ENCODE data around the gene IRF2BP2.

IRF2BP2 gene

DNA sequence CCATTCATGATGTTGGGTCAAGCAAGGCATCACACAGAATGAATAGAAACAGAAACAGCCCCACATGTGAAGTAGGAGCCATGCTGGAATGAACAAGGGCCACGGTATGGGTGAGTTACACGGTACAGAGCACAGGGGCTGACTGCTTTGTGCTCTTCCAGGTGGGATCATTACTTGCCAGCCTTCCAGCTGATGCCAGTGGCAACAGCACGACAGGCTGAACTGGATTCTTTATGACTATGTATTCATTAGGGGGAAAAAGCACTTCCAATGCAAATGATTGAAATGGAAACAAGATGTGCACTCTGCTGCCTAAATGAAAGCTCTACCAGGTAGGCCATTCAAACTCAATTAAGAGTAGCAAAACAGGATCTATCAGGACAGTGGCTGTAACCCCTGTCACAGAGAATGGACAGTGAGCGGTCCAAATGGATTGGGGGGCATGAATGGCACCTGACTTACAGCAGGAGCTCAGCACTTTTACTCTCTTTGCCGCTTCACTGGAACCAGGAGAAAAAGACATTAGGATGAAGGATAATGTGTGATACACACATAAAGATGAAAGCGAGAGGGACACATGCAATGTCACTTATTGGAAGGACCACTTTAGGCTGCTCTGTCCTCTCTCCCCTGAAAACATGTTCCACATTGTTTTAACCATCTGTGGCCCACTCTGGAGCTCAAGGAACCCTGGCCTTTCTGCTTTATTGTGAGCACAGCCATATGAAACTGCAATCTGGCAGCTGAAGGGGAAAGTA lies 23.4 kb upstream of the IRF2BP2 start:
- ATAC-seq: no peak

DNA sequence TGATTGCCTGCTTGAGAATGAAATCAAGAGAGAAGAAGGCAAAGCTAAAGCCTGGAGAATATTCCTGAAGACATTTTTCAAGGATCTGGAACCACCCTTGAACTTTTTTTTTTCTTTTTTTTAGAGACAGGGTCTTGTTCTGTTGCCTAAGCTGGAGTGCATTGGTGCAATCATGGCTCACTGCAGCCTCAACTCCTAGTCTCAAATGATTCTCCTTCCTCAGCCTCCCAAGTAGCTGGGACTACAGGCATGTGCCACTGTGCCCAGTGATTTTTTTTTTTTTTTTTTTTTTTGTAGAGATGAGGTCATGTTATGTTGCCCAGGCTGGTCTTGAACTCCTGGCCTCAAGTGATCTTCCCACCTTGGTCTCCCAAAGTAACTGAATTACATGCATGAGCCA lies 22.2 kb upstream of the IRF2BP2 start:
- no peak for ATAC-seq

DNA sequence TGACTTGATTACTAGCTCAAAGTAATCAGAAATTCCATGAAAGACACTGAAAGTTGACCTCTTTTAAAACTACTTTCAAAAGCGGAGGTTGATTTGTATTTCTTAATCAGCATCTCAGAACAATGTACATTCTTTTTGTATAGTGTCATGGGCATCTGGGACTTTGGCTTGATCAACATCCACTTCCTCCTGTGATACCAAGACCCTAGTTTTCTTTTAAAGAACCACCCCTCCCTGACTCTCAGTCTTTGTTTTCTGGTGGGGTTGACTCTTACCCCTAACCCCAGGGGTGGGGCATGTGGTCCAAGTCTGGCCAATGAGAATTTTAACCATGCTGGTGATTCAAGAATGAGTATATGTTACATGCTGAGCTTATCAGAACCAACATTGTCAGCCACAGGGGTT lies 21.7 kb upstream of the IRF2BP2 start:
- no peak for ATAC-seq

DNA sequence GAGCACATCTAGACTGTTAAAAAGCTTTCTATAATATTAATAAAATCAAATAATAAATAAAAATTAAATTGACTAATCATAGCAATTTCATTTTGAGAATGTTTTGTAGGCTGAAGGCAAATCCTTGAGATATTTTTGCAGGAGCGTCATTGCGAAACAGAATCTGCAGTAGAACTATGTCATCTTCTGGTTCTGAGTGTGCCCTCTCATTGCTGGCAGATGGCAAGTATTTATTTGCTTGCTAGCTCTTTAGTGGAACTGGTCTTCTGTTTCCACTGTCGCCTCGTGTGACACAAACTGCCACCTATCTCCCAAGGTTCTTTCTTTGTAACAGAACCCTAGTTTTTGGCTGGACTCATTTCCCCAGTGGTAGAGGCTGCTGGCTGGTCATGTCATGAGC lies 19.0 kb upstream of the IRF2BP2 start:
- no peak for ATAC-seq

DNA sequence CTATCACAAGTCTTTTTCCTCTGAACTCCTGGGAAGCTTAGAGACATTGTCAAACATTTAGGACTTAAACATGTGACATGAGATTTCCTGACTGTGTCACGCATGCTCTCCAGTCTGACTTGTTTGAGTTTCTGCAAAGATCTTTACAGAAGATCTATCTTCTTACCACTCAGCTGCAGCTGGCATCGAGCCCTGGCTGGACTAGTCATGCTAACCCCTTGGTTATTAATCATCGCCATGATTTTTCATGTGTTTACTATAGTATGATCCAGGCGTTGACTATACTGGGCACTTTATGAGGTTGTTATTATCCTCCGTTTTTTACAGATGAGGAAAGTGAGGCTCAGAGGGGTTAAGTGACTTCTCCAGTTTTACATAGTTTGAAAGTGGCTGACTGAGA lies 18.1 kb upstream of the IRF2BP2 start:
- peak in 1 of 2 donors; percentile 35 for ATAC-seq

DNA sequence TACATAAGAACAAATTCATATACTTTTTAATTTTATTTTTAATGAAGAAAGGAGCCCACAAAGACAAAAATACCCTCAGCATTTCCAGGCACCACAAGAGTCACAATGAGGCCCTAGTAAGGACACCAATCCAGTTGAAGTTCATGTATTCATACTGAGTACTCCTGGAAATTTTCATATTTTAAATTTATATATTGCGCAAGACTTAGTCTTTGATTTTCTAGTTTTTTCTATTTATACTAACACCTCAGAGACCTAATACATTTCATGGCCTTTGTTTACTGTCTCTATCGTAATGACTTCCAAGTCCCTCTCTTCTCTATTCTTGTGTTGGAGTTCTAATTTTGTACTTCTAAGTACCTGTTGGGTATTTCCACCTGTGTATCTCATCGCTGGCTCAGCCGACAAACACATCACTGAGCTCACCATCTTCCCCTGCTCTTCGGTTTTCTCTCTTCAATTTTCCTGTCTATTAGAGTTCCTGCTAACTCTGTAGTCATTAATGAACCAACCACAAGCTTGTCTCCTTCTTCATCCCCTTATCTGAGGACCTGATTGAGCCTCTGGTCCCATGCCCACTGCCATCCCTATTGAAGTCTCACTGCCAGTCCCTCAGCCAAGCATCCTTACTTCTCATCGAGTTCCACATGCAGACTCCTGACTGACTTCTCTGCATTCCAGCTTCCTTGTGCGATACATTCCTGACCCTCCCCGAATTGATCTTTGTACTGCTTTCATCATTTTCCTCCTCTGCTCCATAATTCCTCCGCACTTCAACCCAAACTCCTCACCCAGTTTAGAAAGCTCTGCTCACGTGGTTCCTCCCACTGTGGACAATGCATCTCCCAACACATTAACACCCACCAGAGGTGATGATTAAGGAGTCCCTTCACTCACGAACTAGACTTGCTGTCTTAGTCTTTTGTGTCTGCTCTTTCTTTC lies 17.3 kb upstream of the IRF2BP2 start:
- ATAC-seq: no peak

DNA sequence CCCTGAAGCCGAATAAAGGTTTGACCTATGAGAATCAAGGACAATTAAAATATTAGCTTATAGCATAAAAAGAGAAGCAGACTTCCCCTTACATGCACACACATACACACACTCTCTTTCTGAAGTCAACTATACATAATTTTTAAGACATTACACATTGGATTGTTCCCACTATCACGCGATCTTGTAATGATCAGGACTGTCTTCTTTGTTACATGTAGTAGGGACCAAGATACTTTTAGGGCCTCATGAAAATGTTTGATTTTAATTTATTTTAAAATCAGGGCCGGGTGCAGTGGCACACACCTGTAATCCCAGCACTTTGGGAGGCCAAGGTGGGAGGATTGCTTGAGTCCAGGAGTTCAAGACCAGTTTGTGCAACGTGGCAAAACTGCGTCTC lies 16.4 kb upstream of the IRF2BP2 start:
- ATAC-seq: no peak

DNA sequence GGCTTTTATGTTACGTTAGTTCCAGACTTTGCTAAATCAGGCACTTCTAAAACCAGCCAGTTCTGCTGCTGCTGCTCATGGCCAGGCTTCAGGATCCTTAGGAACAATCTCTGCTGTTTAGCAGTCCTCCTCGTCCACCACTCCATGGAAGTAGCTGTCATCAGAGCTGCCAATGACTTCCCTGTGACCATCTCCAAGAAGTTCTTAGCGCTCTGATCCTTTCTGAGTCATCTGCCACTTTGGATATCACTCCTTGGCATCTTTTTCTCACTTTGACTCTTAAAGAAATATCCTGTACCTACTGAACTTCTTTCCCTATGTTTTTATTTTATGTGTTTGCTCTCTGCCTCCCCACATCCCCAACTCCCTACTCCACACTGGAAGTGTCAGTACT lies 14.7 kb upstream of the IRF2BP2 start:
- ATAC-seq: no peak

DNA sequence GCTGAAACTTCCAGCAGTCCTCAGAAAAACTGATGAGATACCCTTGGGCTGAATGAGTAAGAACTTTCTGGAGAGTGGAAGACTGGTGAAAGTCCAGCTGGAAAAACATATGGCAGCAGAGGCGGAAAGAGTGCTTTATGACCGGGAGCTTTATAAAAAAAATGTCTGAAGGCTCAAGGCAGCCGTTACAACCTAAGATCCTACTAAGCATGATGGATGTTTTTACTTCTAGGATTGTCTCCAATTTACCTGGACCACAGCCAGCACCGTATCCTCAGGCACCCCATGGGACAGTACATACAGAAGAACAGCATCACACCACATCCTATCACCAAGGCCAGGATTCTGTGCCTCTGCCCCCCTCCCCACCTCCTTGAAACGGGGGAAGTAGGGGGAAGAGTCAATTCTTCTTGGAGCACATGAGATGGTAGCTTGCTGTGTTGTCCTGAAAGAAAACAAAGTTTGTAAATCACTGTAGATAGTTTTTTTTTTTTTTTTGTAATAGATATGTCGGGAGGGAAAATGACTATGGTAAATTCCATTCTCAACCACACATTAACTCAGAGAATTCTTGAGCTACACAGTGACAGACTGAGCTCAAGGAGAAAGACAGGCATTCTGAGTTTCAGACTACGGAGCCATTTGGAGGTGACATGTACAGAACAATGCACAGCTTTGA lies 11.8 kb upstream of the IRF2BP2 start:
- ATAC-seq: no peak

DNA sequence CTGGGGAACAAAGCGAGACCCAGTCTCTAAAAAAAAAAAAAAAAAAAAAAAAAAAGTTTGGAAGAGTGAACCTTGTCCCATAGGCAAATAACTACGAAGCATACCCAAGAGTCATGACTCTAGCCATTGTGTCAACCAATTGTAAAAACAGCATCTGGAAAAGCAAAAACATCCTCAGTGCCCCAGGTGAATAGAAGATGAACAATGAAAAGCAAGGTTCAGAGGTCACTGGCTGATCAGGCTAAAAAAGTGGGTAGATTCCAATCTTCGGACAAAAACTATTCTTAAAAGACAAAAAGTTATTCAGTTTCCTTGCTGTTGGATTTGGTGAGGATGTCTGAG lies 11.1 kb upstream of the IRF2BP2 start:
- no peak for ATAC-seq

DNA sequence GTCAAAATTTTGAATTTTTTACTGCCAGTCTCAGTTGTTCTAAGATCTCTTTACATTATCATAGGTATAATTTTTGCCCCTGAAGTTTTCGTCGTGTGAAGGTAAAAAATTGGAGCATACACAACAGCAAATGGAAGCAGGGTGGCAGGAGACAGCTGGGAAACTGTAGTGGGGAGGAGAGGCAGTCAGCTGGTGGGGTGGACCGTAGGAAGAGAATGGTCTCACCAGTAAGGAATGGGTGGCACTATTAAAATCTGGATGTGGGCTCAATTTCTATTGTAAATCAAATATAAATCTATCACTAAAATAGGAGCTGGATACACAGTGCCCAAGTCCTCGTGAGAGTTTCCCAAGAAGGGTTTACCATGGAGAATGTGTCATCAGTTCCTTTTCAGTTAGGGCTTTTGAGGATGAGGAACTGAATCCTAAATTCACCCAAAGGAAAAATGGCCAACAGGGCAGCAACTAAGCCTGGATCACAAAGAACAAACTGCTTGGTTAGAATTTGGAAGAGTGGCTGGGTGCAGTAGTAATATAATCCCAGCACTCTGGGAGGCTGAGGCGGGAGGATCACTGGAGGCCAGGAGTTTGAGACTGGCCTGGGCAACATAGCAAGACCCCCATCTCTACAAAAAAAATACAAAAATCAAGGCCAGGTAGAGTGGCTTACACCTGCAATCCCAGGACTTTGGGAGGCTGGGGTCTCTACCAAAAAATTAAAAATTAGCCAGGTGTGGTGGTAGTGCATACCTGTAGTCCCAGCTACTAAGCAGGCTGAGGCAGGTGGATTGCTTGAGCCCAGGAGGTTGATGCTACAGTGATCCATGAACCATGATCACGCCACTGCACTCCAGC lies 10.5 kb upstream of the IRF2BP2 start:
- ATAC-seq: no peak

DNA sequence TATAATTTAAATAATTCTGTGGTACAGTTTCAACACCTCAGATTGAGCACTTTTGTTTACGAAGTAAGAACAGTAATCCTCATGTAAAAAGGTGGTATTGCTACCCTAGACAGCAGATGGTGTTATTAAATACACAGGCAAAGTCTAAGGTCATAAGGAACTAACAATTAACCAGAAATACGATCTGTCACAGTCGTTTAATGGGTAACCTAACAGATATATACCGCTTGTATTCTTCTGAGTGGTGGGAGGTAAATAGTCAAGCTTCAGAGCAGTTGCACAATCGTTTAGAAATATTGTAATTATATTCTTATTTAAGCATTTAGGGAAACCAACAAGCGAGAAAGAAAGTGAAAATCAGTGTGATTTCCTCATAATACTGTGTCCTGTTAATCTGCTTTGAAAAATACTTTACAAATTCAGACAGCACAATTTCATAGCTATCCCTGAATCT lies 9.8 kb upstream of the IRF2BP2 start:
- ATAC-seq: no peak

DNA sequence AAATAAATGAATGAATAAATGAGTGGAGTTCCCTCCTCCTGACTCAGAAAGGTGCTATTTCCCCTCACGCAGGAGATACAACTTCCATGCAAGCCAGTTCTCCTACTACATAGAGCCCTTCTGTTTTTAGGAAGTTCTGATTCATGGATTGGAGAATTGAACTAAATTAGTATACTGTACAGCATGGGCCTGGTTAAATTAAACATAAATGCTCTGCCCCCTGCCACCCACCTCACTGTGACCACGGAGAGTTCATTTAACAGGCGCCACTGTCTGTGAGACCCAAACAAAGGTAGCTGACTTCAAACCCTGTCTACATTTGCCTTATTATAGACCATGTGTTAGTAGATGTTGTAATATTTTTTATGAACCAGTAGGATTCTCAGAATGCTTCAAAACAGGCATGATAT lies 9.1 kb upstream of the IRF2BP2 start:
- no peak for ATAC-seq

DNA sequence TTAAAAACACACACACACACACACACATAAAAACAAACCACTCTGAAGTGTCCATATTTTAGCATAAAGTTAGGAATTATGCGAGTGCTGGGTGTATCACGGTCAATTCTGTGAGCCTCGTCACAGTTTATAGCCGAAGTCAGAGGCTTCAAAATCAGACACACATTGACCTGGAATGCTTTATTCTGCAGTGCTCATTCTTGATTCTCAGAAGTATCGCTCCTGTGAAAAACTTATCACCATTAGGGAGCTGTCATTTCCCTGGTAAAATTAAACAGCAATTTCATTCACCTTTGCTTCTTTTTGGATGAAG lies 8.7 kb upstream of the IRF2BP2 start:
- ATAC-seq: no peak

DNA sequence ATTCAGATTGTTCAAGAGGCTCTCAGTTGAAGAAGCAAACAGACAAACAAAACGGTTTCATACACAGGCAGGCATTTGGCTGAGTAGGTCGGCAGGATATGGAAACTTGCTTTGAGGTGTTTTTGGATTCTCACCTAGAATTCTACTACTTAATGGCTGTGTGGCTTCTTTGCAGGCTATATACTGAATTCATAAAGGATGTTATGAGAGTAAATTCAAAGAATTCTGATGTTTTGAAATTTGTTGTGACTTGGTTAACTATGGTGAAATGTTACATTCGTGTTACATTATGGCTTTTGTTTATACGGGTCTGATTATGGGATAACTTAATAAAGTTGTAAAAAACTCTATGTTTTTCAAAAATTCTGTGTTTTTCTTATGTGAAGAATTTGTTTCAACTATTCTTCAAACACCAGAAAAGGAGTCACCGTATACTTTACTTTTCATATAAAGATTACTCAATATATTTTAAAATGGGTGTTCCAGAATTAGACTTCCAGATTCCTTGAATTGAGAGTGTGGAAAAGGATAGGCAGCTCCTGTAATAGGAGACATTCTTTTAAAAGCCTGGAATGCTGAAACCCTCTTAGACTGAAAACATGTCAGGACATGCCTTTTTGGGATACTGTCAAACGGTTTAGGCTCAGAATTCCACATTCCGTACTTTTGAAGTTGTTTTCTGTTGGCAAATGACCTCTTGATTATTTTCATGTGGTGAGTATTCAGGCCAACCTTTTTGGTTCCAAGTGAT lies 8.2 kb upstream of the IRF2BP2 start:
- ATAC-seq: no peak

DNA sequence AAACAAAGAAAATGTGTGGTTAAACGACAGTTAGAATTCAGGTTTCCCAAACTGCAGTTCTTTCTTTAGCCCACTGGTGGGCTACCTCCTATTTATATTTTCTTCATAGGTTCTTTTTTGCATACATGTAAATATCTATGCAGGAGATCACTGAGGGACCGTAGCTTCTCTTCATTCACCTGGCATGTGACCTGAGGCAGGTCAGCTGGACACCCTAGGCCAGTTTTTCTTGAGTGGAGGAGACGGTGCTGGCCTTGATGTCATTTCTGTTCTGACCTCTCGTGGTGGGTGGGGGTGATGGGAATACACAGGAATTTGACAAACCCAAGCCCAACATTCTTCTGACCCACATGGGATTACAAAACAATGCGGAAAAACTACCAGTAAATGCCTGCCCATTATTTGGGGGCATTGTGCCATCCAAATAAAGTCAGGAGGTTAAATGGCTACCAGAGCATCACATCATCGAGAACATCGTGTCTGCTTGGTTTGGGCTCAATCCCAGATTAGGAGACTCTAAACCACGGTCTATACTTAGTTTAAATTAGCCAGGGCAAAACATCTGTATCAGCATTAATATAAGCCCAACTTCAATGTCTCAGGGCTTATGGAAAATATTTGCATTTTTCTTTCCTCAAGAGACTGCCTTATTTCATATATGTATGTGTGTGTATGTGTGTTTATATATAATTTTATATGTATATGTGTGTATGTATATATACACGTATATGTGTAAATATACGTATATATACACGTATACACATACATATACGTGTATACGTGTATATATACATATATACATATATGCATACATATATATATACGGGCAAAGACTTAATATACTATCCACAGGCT lies 7.4 kb upstream of the IRF2BP2 start:
- ATAC-seq: no peak

DNA sequence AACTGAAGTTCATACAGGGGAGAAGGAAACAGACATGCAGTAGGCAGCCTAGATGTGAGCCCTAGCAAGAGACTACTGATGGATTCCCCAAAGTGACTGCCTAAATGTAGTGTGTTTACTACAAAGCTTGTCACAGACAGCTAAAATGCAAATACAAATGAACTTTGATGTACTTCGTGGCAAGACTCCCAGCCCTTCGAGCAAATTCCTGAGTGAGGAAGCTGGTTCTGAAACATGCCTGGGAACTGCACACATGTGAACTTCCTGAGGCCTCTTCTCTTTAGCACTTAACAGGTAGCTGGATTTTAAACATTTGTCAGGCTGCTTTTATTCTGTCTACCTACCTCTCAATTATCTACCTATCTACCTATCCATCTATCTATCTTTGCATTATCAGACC lies 6.7 kb upstream of the IRF2BP2 start:
- ATAC-seq: no peak

DNA sequence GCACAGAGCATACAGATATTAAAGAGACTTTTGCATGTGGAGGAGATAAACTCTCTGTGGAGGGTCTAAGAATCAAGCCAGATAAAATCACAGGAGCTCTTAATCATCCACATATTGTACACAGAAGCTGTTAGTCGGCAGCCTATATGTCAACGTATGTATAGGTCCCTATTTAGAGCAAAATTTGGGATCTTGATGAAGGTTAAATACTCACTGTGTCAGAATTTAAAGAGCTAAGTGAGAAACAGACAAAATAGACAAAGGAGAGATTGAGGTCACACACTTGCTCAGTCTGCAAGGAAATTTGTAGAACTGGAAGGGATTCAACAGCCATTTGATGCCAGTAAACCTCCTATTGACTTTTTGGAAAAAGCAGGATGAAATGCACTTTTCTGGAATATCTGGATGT lies 4.1 kb upstream of the IRF2BP2 start:
- no peak for ATAC-seq

DNA sequence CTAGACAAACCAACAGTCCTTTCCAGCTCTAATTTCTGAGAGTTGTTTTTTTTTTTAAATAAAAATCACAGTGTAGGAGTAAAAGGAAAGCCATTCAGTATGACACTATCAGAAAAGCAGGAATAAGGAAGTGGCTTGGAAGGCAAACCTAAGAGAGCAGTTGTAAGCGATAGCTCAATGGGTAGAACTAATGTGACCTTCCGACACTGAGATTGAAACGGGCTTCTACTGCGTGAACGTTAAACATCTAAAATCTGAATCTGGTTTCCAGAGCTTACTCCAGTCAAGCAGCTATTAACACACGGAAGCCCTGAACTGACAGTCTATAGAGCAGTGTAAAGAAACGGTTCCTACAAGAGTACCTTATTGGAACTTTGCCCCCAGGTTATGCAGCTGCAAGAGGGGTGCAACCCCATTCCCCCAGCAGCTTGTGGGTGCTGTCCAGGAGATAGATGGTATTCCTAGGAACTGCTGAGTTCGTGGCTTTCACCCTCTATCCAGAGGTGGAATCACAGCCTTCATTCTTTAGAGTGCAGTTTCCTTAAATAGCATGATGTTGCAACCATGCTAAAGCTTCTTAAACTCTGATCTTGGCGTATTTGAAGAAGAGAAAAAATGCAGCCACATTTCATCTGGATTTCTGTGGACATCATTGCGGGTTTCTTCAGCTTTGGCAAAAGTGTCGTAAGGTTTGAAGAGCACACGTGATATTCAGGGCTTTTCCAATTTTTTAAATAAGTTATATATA lies 3.3 kb upstream of the IRF2BP2 start:
- ATAC-seq: no peak

Measured in activated CD4-positive, CD25-positive, alpha-beta regulatory T cell treated with anti-CD3 and anti-CD28 coated beads, Interleukin-2, amount 50 U/mL, for 24 hours (primary cell).